ENCODE data around the gene ELFN2. TPM values are rescaled to one million over a fixed set of nuclear protein-coding genes. Genes with fewer than 3 reads are reported as not detected.

ELFN2 gene
- total and polyA plus RNA-seq, 2 donors (not counting 3 experiments of a cell fraction or from before 2014, with no cell fraction given) = 0.41 to 1.3 TPM

- Histone ChIP-seq H3K4me2 (ENCODE audit: insufficient read depth, low read length) (no peak overlapping the region), H3K79me2 (ENCODE audit: control insufficient read depth, insufficient read depth, low read length) (no peaks in the 10 kb centered on the region), H3K9me1 (replicated peaks; ENCODE audit: control insufficient read depth, extremely low read depth, insufficient read depth, low read length) (no peaks in the 10 kb centered on the region), H3K9ac (replicated peaks; ENCODE audit: extremely low read depth, insufficient read depth, low read length) (no peak overlapping the region), H3K4me1 (ENCODE audit: control insufficient read depth, extremely low read depth, insufficient read depth, low read length) (no peaks in the 10 kb centered on the region), H3K4me3 (replicated peaks in 1 of 3; ENCODE audit: insufficient read depth in 1 of 3, low read depth in 1 of 3, low read length in 3 of 3) (no peak overlapping the region), H3K9me3 (replicated peaks; ENCODE audit: control insufficient read depth, insufficient read depth, low read length) (no peaks in the 10 kb centered on the region), H2AFZ (ENCODE audit: low read depth, low read length) (no peak overlapping the region), H3K27ac (ENCODE audit: insufficient read depth, low read depth, low read length) (no peak overlapping the region), H3K36me3 (ENCODE audit: control insufficient read depth in 2 of 2, extremely low read depth in 1 of 2, insufficient read depth in 2 of 2, low read length in 2 of 2) (no peaks in the 10 kb centered on the region), H4K20me1 (replicated peaks; ENCODE audit: control insufficient read depth, extremely low read depth, insufficient read depth, low read length) (no peaks in the 10 kb centered on the region), H3K27me3 (ENCODE audit: control insufficient read depth in 2 of 2, insufficient read depth in 2 of 2, low read length in 2 of 2) (peaks cover 0 to 2% of the 10 kb centered on the region in 2 experiments)
- DNase-seq (ENCODE audit: low read depth, low spot score) (no peak), FAIRE-seq (no peak)
- intact Hi-C loops (cut with micrococcal nuclease) (no loop called here), dilution Hi-C loops (cut with MboI; ENCODE audit: extremely low pct_ligation_motif_present, low sequenced_read_pairs) (no loop called here)
- POLR2A ChIA-PET = no interaction called here
- TF ChIP-seq GATA2 (IDR thresholded peaks at IDR 0.05; ENCODE audit: insufficient read depth, insufficient read length, low read depth, low read length) = no peak
- no peak for TF ChIP-seq EZH2 (IDR thresholded peaks at IDR 0.05; ENCODE audit: borderline replicate concordance, low read depth, low read length, severe bottlenecking)
- no peak for TF ChIP-seq POLR2A (IDR thresholded peaks at IDR 0.05; ENCODE audit: low read depth, low read length)
- no peak for TF ChIP-seq JUN (IDR thresholded peaks at IDR 0.05; ENCODE audit: borderline replicate concordance, insufficient read depth, insufficient read length, low read depth)
- TF ChIP-seq POLR2AphosphoS5 (IDR thresholded peaks at IDR 0.05; ENCODE audit: insufficient read depth, low read depth, low read length) = no peak
- CTCF ChIA-PET = interaction anchor here (0.7 kb wide), 1 partner anchor 72 kb away, joined by 3 read pairs; no protein-coding TSS in a partner anchor
- no TSS peak for BruUV-seq (replicated peaks)
Observed at GRCh38 chr22:37388538-37388937, 38.7 kb downstream of the ELFN2 start.

- ChIA-PET POLR2A (no interaction called here), CTCF (interaction anchor here (1.0 to 1.4 kb wide), 3 partner anchors 15 to 46 kb away, joined by 3 read pairs; no protein-coding TSS in a partner anchor)
- Histone ChIP-seq H3K9me1 (replicated peaks; ENCODE audit: control insufficient read depth, extremely low read depth, insufficient read depth, low read length) (no peaks in the 10 kb centered on the region), H3K9me3 (replicated peaks; ENCODE audit: control insufficient read depth, insufficient read depth, low read length) (no peaks in the 10 kb centered on the region), H3K27ac (ENCODE audit: insufficient read depth, low read depth, low read length) (no peak overlapping the region), H3K36me3 (ENCODE audit: control insufficient read depth in 2 of 2, extremely low read depth in 1 of 2, insufficient read depth in 2 of 2, low read length in 2 of 2) (no peaks in the 10 kb centered on the region), H3K79me2 (ENCODE audit: control insufficient read depth, insufficient read depth, low read length) (no peaks in the 10 kb centered on the region), H3K4me1 (ENCODE audit: control insufficient read depth, extremely low read depth, insufficient read depth, low read length) (no peaks in the 10 kb centered on the region), H3K9ac (replicated peaks; ENCODE audit: extremely low read depth, insufficient read depth, low read length) (no peak overlapping the region), H3K4me2 (ENCODE audit: insufficient read depth, low read length) (no peak overlapping the region), H3K27me3 (ENCODE audit: control insufficient read depth in 2 of 2, insufficient read depth in 2 of 2, low read length in 2 of 2) (peaks cover 0 to 2% of the 10 kb centered on the region in 2 experiments), H4K20me1 (replicated peaks; ENCODE audit: control insufficient read depth, extremely low read depth, insufficient read depth, low read length) (no peaks in the 10 kb centered on the region), H3K4me3 (replicated peaks in 1 of 3; ENCODE audit: insufficient read depth in 1 of 3, low read depth in 1 of 3, low read length in 3 of 3) (no peak overlapping the region), H2AFZ (ENCODE audit: low read depth, low read length) (no peak overlapping the region)
- DNase-seq (ENCODE audit: low read depth, low spot score) (no peak), FAIRE-seq (no peak)
- no peak for TF ChIP-seq JUN (IDR thresholded peaks at IDR 0.05; ENCODE audit: borderline replicate concordance, insufficient read depth, insufficient read length, low read depth)
- no peak for TF ChIP-seq POLR2AphosphoS5 (IDR thresholded peaks at IDR 0.05; ENCODE audit: insufficient read depth, low read depth, low read length)
- no peak for TF ChIP-seq POLR2A (IDR thresholded peaks at IDR 0.05; ENCODE audit: low read depth, low read length)
- no peak for TF ChIP-seq GATA2 (IDR thresholded peaks at IDR 0.05; ENCODE audit: insufficient read depth, insufficient read length, low read depth, low read length)
- TF ChIP-seq FOS (IDR thresholded peaks at IDR 0.05; ENCODE audit: borderline replicate concordance, insufficient read depth, low read length) = no peak
- no peak for TF ChIP-seq MAX (IDR thresholded peaks at IDR 0.05; ENCODE audit: insufficient read depth, insufficient read length)
- no peak for TF ChIP-seq EZH2 (IDR thresholded peaks at IDR 0.05; ENCODE audit: borderline replicate concordance, low read depth, low read length, severe bottlenecking)
- no peak for TF ChIP-seq MYC (IDR thresholded peaks at IDR 0.05; ENCODE audit: low read depth, low read length)
- no peak for TF ChIP-seq CTCF (IDR thresholded peaks at IDR 0.05; ENCODE audit: extremely low read depth in 1 of 2, insufficient read depth in 1 of 2, low read depth in 1 of 2, low read length in 2 of 2)
- BruUV-seq (replicated peaks) = no TSS peak
- intact Hi-C loops (cut with micrococcal nuclease) = no loop called here
- dilution Hi-C loops (cut with MboI; ENCODE audit: extremely low pct_ligation_motif_present, low sequenced_read_pairs) = no loop called here
Observed at GRCh38 chr22:37387793-37388192, 39.5 kb downstream of the ELFN2 start.

Measured in endothelial cell of umbilical vein (primary cell).